Islet precursor cell (in vitro differentiated cells): ENCODE measurements around the gene PAX2.

Experiments used
- DNase-seq: peaks from one replicate; pipeline ENCODE4 v3.0.0-alpha.2; 2018

The PAX2 gene

DNA sequence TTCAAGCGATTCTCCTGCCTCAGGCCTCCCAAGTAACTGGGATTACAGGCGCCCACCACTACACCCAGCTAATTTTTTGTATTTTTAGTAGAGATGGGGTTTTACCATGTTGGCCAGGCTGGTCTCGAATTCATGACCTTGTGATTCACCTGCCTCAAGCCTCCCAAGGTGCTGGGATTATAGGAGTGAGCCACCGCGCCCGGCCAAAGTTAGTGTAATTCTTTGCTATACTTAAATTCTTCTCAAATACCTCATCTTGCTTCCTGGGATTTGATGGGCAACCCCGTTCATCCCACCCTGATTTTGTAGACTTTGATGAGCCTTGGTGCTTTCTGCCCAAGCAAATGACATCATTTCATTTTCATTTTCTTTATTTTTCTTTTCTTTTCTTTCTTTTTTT, 54.5 kb downstream of the PAX2 start:
- no peak for DNase-seq

- DNase-seq = no peak
These were observed 55.5 kb downstream of the PAX2 start for GRCh38 chr10:100800931-100801330.

- no peak for DNase-seq
These were observed 56.8 kb downstream of the PAX2 start for GRCh38 chr10:100802196-100802595.

DNA sequence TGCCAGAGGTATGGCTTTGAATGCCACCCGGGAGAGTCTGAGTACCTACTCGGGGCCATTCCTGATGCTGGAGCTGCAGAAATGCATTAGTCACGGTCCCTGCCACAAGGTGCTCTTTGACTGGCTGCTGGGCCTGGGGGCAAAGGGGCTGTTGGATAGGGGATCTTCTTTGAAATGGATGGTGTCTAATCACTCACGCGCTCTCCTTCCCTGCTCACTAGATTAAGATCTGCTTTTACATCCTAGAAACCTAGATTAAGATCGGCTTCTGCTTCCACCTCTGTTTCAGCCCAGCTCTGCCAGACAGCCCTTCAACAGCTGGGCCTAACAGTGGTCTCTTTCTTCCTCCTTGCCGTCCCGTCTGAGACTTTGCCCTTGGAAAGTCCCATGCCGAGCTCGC, 57.2 kb downstream of the PAX2 start:
- DNase-seq = peak; percentile 95

DNA sequence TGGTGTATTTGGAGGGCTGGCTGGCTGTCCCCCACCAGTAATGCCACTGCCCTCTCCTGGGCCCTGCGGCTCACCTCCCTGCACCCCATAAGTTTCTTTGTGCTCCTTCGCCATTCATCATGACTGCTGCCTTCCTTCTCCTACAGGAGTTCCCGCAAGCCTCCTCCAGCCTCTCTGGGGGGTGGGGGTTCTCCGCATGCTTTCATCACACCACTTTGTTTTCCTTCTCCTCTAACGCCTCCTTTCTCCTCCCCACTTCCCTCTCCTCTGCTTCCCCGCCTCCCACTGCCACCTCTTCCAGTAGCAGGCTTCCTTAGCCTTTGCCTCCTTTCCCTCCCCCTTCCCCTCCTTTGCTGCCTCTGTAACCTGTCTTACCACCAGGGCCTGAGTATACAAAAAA, 58.1 kb downstream of the PAX2 start:
- peak; percentile 69 for DNase-seq

GRCh38 chr10:100803908-100804307, 58.5 kb downstream of the PAX2 start:
- no peak for DNase-seq

- DNase-seq = no peak
These were observed 60.4 kb downstream of the PAX2 start for GRCh38 chr10:100805543-100806355.

GRCh38 chr10:100806356-100806645, 60.9 kb downstream of the PAX2 start:
- no peak for DNase-seq

GRCh38 chr10:100807241-100807951, 62.0 kb downstream of the PAX2 start:
- DNase-seq = no peak

- DNase-seq = no peak
These were observed 63.5 kb downstream of the PAX2 start for GRCh38 chr10:100808876-100809275.

- DNase-seq = no peak
These were observed 64.9 kb downstream of the PAX2 start for GRCh38 chr10:100810091-100810834.

DNA sequence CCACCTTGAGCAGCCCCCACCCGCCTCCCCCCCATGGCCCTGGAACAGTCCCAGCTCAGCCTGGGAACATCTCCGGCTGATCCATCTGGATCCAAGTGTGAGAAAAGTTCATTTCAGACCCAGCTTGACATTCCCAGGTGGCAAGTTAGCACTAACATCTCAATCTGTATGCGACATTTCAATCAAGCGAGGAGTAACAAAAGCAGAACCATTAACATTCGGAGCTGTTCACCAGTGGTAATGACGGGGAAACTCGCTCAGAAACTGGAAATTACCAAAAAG, 65.4 kb downstream of the PAX2 start:
- DNase-seq = no peak

- no peak for DNase-seq
These were observed 65.9 kb downstream of the PAX2 start for GRCh38 chr10:100811261-100811660.

GRCh38 chr10:100811752-100812750, 66.7 kb downstream of the PAX2 start:
- no peak for DNase-seq

- no peak for DNase-seq
These were observed 67.6 kb downstream of the PAX2 start for GRCh38 chr10:100812978-100813377.

- no peak for DNase-seq
These were observed 69.5 kb downstream of the PAX2 start for GRCh38 chr10:100814751-100815474.

DNA sequence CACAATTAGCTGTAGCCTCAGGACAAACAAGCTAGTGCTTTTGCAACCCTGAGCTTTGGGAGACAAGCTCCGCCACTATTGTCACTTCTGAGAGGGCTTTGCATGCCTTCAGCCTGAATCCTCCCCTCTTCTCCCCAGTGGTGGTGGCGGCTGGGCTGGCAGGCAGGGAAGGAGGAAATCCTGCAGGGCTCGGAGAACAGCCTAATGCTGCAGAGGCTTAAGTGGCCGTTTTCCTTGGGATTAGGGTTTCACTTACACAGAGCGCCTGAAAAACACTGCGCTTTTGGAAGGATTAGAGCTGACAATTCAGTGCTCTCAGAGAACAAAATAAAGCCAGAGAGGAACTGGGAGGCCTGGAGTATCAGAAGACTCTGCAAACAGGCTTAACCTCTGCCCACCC, 71.3 kb downstream of the PAX2 start:
- DNase-seq = peak; percentile 87

DNA sequence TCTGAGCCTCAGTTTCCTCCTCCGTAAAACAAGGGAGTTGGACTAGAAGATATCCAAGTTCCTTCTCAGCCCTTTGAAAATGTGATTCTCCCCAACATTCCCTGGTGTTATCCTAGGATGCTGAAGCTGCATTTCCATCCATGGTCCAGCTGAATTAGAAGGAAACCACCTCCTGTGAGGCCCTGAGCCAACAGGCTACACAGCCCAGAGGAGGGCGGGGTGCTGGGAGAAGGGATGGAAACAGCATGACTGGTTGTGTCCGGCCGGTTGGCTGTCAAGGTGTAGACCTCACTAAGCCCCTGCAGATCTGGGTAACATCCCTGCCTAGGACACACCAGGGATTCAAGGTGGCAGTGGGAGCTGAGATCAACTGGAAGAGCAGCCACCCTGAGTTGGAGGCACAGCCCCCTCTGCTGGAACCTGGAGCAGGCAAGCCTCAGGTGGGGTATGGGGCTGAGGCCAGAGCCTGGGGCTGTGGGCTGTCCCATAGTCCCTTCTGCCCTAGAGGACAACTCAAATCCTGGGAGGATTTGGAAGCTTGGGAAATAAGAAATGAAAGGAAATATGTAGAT, 72.0 kb downstream of the PAX2 start:
- peak; percentile 81 for DNase-seq

GRCh38 chr10:100819424-100819823, 74.0 kb downstream of the PAX2 start:
- DNase-seq = no peak

DNA sequence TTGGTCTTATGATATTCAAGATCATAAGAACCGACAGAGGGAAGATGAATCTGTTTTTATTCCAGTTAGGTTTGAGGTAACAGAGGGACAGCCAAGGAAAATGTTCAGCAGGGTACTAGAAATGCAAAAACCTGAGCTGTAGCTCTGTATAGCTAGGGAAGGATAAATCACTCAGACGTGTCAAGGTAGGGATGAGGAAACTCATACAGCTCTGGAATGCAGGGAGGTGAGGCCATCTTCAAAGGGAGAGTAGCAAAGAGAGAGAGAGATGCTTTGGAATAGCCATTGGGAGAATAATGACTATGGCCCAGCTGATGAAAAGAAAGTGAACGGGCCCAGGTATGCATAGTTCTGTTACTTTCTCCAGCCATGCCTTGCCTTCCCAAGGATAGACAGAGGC, 77.8 kb downstream of the PAX2 start:
- DNase-seq = peak; percentile 35

GRCh38 chr10:100824886-100825285, 79.5 kb downstream of the PAX2 start:
- DNase-seq = peak; percentile 39
